Trophoblast cell (in vitro differentiated cells and primary cell): Measurements from ENCODE around the gene IGFBP1. TPM values are rescaled to one million over a fixed set of nuclear protein-coding genes. Genes with fewer than 3 reads are reported as not detected.
A peak's percentile ranks its signal among the peaks of the same experiment; 100 is the strongest.
"Not testable (repeated sequence)": the region's sequence is repeated elsewhere in the genome, so short reads cannot be mapped to it uniquely, and the experiment has no call there.

ENCODE experiments used
- DNase-seq, 2 donors: peaks; one replicate each; pipeline ENCODE4 v3.0.0-alpha.2; 2016
- H2AFZ ChIP-seq: 2 replicates; pipeline ENCODE4 v1.6.1; 2013; ENCODE audit warnings: low read length, moderate library complexity, mild to moderate bottlenecking; ENCODE audit not compliant: insufficient read depth, poor library complexity
- H2AK5ac ChIP-seq: 2 replicates; pipeline ENCODE4 v1.6.1; 2013; ENCODE audit warnings: mild to moderate bottlenecking, low read length
- H2BK120ac ChIP-seq: 2 replicates; pipeline ENCODE4 v1.6.1; 2013; ENCODE audit warnings: low read length, mild to moderate bottlenecking, moderate library complexity; ENCODE audit not compliant: insufficient read depth, poor library complexity
- H2BK12ac ChIP-seq: 2 replicates; pipeline ENCODE4 v1.6.1; 2013; ENCODE audit warnings: mild to moderate bottlenecking, low read length, moderate library complexity
- H2BK5ac ChIP-seq: 2 replicates; pipeline ENCODE4 v1.6.1; 2013; ENCODE audit warnings: low read length, low read depth, moderate library complexity, mild to moderate bottlenecking; ENCODE audit not compliant: poor library complexity
- H3K14ac ChIP-seq: 2 replicates; pipeline ENCODE4 v1.6.1; 2013; ENCODE audit warnings: mild to moderate bottlenecking, low read length
- H3K18ac ChIP-seq: 2 replicates; pipeline ENCODE4 v1.6.1; 2013; ENCODE audit warnings: mild to moderate bottlenecking, low read length
- H3K23ac ChIP-seq: 2 replicates; pipeline ENCODE4 v1.6.1; 2013; ENCODE audit warnings: low read length
- H3K27ac ChIP-seq: 2 replicates; pipeline ENCODE4 v1.5.1; 2013; ENCODE audit warnings: low read depth, mild to moderate bottlenecking, inconsistent platforms, low read length, moderate library complexity
- H3K27me3 ChIP-seq: 2 replicates; pipeline ENCODE4 v1.6.1; 2013; ENCODE audit warnings: inconsistent platforms, mild to moderate bottlenecking, low read length, moderate library complexity; ENCODE audit not compliant: insufficient read depth
- H3K36me3 ChIP-seq, 2 experiments: 1 replicate in 1 of 2; 2 replicates in 1 of 2; pipeline ENCODE4 v1.6.1; 2013; ENCODE audit warnings: low read length in 2 of 2, mild to moderate bottlenecking in 2 of 2, moderate library complexity in 1 of 2; ENCODE audit not compliant: insufficient read depth in 2 of 2, control insufficient read depth in 1 of 2
- H3K4ac ChIP-seq: 2 replicates; pipeline ENCODE4 v1.6.1; 2013; ENCODE audit warnings: low read depth, mild to moderate bottlenecking, low read length, moderate library complexity
- H3K4me1 ChIP-seq, 2 experiments: 1 replicate in 1 of 2; 2 replicates in 1 of 2; pipeline ENCODE4 v1.6.1; 2013; ENCODE audit warnings: low read length in 2 of 2, mild to moderate bottlenecking in 2 of 2, moderate library complexity in 1 of 2; ENCODE audit not compliant: insufficient read depth in 2 of 2, control insufficient read depth in 1 of 2
- H3K4me2 ChIP-seq: 2 replicates; pipeline ENCODE4 v1.6.1; 2013; ENCODE audit warnings: inconsistent platforms, mild to moderate bottlenecking, low read length, moderate library complexity
- H3K4me3 ChIP-seq: 2 replicates; pipeline ENCODE4 v1.5.1; 2013; ENCODE audit warnings: mild to moderate bottlenecking, low read depth, low read length, inconsistent platforms
- H3K79me1 ChIP-seq: one replicate; pipeline ENCODE4 v1.6.1; 2013; ENCODE audit warnings: low read length
- H3K79me2 ChIP-seq: 2 replicates; pipeline ENCODE4 v1.6.1; 2013; ENCODE audit warnings: low read length, mild to moderate bottlenecking; ENCODE audit not compliant: control insufficient read depth, insufficient read depth, poor library complexity
- H3K9ac ChIP-seq: 2 replicates; pipeline ENCODE4 v1.6.1; 2013; ENCODE audit warnings: mild to moderate bottlenecking, low read length
- H3K9me3 ChIP-seq: 2 replicates; pipeline ENCODE4 v1.6.1; 2013; ENCODE audit warnings: low read depth, mild to moderate bottlenecking, control low read depth, inconsistent platforms, low read length; ENCODE audit not compliant: insufficient read depth
- H4K12ac ChIP-seq: 2 replicates; pipeline ENCODE4 v1.6.1; 2013; ENCODE audit warnings: low read depth, mild to moderate bottlenecking, low read length, moderate library complexity
- H4K8ac ChIP-seq: 2 replicates; pipeline ENCODE4 v1.6.1; 2013; ENCODE audit warnings: low read depth, mild to moderate bottlenecking, low read length, moderate library complexity
- H4K91ac ChIP-seq: one replicate; pipeline ENCODE4 v1.6.1; 2013; ENCODE audit warnings: low read depth, mild to moderate bottlenecking, low read length, moderate library complexity
- WGBS: extraction: QIAGEN DNeasy Blood & Tissue Kit; methylation state at CpG from one replicate; pipeline ENCODE4 v1.1.7; 2013; ENCODE audit warnings: missing lambda C conversion rate; ENCODE audit not compliant: insufficient read length, insufficient coverage; ENCODE audit errors: extremely low coverage; 5-methylcytosine and 5-hydroxymethylcytosine counted together
- polyA plus RNA-seq: library from polyadenylated mRNA; stranded (reverse); fragments of 200-250 nt; gene quantifications from 2 replicates; pipeline ENCODE4 v1.2.3, GENCODE V29; 2013

IGFBP1 gene
- polyA plus RNA-seq: 0.04 TPM in 1 of 2 replicates, not detected in the other

GRCh38 chr7:45888185-45888992, at the start of gene IGFBP1:
TSS of gene IGFBP1 (plus strand) at chr7:45888488. CDS start at chr7:45888653, 165 bp downstream.
- no CpG with 5 or more reads among the region's 73 CpGs for WGBS
- Histone ChIP-seq H4K91ac (no peak within 1 kb of the TSS), H2BK120ac (no peak within 1 kb of the TSS), H2AK5ac (no peak within 1 kb of the TSS), H3K14ac (no peak within 1 kb of the TSS), H2BK12ac (no peak within 1 kb of the TSS), H3K4ac (no peak within 1 kb of the TSS), H3K36me3 (no peaks in the 10 kb centered on the region), H3K18ac (no peak within 1 kb of the TSS), H3K4me2 (peak within 1 kb of the TSS; percentile 97), H3K4me3 (peak within 1 kb of the TSS; percentile 67), H3K23ac (no peak within 1 kb of the TSS), H2AFZ (no peak within 1 kb of the TSS), H3K4me1 (peaks cover 8 to 12% of the 10 kb centered on the region in 2 experiments), H4K8ac (no peak within 1 kb of the TSS), H2BK5ac (no peak within 1 kb of the TSS), H3K27me3 (peaks cover 16% of the 10 kb centered on the region), H3K27ac (no peak within 1 kb of the TSS), H3K79me2 (no peaks in the 10 kb centered on the region), H4K12ac (no peak within 1 kb of the TSS), H3K79me1 (no peaks in the 10 kb centered on the region), H3K9me3 (peaks cover 2% of the 10 kb centered on the region), H3K9ac (peak within 1 kb of the TSS; percentile 5)
- DNase-seq: peak in 1 of 2 donors; percentile 22

DNA sequence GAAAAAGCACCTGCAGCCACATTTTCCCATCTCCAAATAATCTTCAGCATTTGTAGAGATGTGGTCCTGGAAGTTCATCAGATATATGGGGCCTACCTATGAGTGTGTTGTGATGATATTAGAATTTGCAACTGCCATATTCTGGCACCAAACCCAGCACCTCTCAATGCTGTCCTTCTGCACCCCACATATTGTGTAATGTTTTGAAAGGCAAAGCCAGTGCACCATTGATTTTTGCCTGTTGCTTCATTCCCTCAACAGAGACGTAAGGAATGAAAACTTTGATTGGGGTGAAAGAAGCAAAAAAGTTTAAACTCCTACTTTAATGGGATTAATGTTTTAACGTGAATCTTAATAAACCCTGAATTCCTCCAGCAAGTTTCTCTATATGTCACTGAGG, 49.4 kb upstream of the IGFBP1 start:
- not testable (repeated sequence) for H2BK120ac ChIP-seq, H4K8ac ChIP-seq, H2AFZ ChIP-seq, H2BK5ac ChIP-seq, H3K27ac ChIP-seq, H3K4ac ChIP-seq, H3K79me2 ChIP-seq, H3K4me1 ChIP-seq, H3K79me1 ChIP-seq, H3K14ac ChIP-seq, H2BK12ac ChIP-seq, H4K12ac ChIP-seq, DNase-seq, H3K23ac ChIP-seq, H3K27me3 ChIP-seq, H3K18ac ChIP-seq, H3K36me3 ChIP-seq, H3K9ac ChIP-seq, H2AK5ac ChIP-seq, H4K91ac ChIP-seq, H3K4me2 ChIP-seq, H3K9me3 ChIP-seq, H3K4me3 ChIP-seq
- WGBS: no CpG with 5 or more reads among the region's 2 CpGs

DNA sequence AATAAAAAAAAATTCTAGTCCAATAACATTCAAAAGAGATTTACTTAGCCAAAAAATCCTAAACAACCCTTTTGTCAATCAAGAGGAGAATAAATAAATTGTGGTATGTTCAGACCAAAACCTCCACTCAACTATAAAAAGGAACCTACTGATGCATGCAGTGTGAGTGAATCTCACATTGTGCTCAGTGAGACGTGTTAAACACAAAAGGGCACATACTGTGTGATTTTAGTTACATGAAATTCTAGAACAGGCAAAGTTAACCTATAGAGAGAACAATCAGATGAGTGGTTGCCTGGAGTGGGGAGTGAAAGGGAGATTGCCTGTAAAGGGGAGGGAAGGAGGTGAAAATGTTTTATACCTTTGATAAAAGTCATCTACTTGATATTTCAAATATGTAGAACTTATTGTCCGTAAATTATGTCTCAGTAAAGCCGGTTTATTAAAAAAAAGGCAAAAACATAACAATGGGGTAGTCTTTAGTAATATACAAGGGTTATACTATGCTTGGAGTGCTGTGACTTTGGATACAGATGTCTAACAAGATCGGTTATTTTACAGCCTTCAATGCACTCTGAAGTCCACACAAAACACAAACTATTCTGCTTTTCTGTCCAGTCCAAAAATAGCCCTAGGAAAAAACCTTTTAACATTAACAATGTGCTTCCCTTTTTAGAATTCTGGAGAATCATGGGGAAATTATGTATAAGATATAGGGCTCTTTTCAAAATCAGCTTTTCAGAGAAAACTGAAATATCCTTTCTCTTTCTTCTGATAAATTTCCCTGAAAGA, 46.2 kb upstream of the IGFBP1 start:
- not testable (repeated sequence) for H4K91ac ChIP-seq, H2BK120ac ChIP-seq, H3K23ac ChIP-seq, H3K36me3 ChIP-seq, H3K4me2 ChIP-seq, H4K8ac ChIP-seq, H2AK5ac ChIP-seq, H3K4ac ChIP-seq, H4K12ac ChIP-seq, H2BK12ac ChIP-seq, H3K4me1 ChIP-seq, H3K27me3 ChIP-seq, H2AFZ ChIP-seq, H3K9me3 ChIP-seq, H3K18ac ChIP-seq, H3K79me1 ChIP-seq, H3K4me3 ChIP-seq, DNase-seq, H3K27ac ChIP-seq, H2BK5ac ChIP-seq, H3K79me2 ChIP-seq, H3K14ac ChIP-seq, H3K9ac ChIP-seq
- WGBS: no CpG with 5 or more reads among the region's 4 CpGs

DNA sequence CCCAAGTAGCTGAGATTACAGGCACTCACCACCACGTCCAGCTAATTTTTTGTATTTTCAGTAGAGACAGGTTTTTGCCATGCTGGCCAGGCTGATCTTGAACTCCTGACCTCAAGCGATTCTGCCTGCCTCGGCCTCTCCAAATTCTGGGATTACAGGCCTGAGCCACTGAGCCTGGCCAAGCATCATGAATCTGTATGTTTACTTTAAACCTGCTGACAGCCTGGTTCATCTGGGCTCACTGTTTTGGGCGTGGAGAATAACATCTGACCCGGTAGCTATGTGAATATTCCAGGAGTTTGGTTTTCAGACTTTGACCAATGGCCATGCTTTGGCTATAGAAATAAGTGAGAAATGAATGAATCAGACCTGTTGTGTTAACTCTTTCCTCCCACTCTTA, 41.8 kb upstream of the IGFBP1 start:
- WGBS: no CpG with 5 or more reads among the region's 5 CpGs
- DNase-seq, H3K14ac ChIP-seq, H3K79me1 ChIP-seq, H2BK12ac ChIP-seq, H4K91ac ChIP-seq, H3K79me2 ChIP-seq, H2BK5ac ChIP-seq, H3K18ac ChIP-seq, H3K36me3 ChIP-seq, H4K12ac ChIP-seq, H3K9ac ChIP-seq, H2AK5ac ChIP-seq, H3K27ac ChIP-seq, H3K4me2 ChIP-seq, H2AFZ ChIP-seq, H3K9me3 ChIP-seq, H3K4me1 ChIP-seq, H2BK120ac ChIP-seq, H3K27me3 ChIP-seq, H3K4ac ChIP-seq, H3K4me3 ChIP-seq, H3K23ac ChIP-seq, H4K8ac ChIP-seq: not testable (repeated sequence)
